G401 (cell line): Measurements from ENCODE around the gene IRAK1. TPM values are rescaled to one million over a fixed set of nuclear protein-coding genes. Genes with fewer than 3 reads are reported as not detected.
A peak's percentile ranks its signal among the peaks of the same experiment; 100 is the strongest.

ENCODE experiments used
- DNase-seq: peaks from one replicate; pipeline ENCODE4 v3.0.0-alpha.2; 2015; ENCODE audit warnings: low spot score
- in situ Hi-C: cut with HindIII; loops from 2 replicates; pipeline ENCODE4 v1.10.0; 2016; ENCODE audit warnings: low sequenced_read_pairs, mixed read lengths
- total RNA-seq: library from RNA; depleted of rRNA; stranded (reverse); fragments of >200 nt; shearing (Covaris generic); gene quantifications from 2 replicates; pipeline ENCODE4 v1.2.3, GENCODE V29; 2014

Gene IRAK1
- total RNA-seq, 1 experiment from 2014 or later: 140 TPM

DNA sequence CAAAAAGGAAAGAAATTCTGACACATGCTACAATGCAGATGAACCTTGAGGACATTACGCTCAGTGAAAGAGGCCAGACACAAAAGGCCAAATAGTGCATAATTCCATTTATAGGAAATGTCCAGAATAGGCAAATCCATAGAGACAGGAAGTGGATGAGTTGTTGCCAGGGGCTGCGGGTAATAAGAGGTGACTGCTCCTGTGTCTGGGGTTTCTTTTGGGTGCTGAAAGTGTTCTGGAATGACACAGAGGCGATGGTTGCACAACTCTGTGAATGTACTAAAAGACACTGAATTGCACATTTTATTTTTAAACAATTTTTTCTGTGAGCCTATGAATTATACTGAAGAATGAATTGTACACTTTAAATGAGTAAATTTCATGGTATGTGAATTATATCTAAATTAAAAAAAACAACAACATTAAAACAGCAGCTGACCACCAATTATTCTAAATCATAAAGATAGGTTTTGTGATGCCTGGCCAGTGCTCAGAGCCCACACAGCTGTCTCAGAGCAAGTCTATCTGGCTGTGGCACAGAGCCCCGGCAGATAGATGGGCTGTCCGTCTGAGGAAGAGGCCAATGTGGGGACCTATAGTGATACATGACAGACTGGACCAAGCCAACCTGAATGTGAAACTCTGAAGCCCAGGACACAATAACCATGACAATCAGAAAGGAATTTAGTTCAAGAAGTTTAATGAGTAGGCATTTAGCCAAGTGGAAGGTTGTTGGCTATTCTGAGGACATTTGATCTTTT, 23.5 kb upstream of the IRAK1 start:
- in situ Hi-C loops: no loop called here
- DNase-seq: no peak

DNA sequence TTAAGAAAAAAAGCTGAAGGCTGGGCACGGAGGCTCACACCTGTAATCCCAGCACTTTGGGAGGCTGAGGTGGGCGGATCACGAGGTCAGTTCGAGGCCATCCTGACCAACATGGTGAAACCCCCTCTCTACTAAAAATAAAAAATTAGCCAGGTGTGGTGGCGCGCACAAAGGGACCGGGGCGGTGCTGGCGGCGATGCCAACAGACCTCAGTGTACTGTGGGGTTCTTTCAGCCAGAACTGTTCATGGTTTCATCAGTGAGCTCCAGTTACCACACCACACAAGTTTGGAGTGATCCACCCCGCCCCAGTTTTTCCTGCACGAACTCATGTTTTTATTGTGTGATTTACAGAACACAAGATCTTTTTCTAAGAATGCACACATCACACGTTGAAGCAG, 21.2 kb upstream of the IRAK1 start:
- DNase-seq: no peak
- in situ Hi-C loops: no loop called here

DNA sequence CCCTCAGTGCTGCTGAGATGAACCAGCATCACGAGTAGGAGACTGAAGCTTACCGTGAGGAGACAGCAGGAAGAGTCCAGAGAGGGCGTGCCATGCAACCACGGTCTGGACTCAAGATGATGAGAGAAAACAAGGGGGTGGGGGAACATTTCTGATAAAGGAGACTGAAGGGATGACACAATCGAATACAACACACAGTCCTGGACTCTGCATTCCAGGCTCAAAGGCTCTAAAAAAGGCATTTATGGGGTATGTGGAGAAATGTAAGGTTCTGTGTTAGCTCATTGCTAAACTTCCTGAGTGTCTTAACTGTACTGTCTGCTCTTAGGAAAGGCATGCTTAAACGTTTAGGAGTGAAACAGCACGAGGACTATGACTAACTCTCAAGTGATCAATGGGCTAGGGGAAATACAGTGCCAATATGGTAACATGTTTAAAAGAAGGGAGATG, 20.6 kb upstream of the IRAK1 start:
- in situ Hi-C loops: no loop called here
- no peak for DNase-seq

GRCh38 chrX:154039577-154039976, 19.9 kb upstream of the IRAK1 start:
- no peak for DNase-seq
- in situ Hi-C loops: no loop called here

DNA sequence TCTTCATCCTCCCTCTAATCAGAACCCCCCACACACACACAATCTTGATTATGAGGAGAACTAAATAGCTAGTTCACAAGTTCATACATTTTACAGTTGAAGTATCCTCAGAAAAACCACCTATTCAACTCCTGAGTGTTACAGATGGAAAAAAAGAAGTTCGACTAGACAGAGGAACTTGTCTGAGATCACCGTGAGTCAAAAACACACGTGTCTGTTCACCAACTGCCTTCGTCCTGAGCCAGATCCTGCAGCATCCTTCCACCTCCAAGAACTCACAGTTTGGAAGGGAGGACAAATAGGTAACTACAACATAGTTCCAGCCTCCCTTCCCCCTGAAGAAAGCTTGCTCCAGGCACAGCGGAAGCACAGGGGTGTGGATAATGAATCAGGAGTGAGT, 19.0 kb upstream of the IRAK1 start:
- no peak for DNase-seq
- in situ Hi-C loops: no loop called here

- DNase-seq: no peak
- in situ Hi-C loops: no loop called here
These were observed 18.1 kb upstream of the IRAK1 start for GRCh38 chrX:154037754-154038153.

GRCh38 chrX:154036513-154036912, 16.8 kb upstream of the IRAK1 start:
- DNase-seq: no peak
- in situ Hi-C loops: no loop called here

- no peak for DNase-seq
- in situ Hi-C loops: no loop called here
These were observed 14.1 kb upstream of the IRAK1 start for GRCh38 chrX:154033848-154034247.

- no peak for DNase-seq
These were observed 13.0 kb upstream of the IRAK1 start for GRCh38 chrX:154032653-154033052.

GRCh38 chrX:154032160-154032559, 12.5 kb upstream of the IRAK1 start:
- in situ Hi-C loops: no loop called here
- no peak for DNase-seq

More at GRCh38 chrX:154032653-154033052, 13.0 kb upstream of the IRAK1 start:
- in situ Hi-C loops: no loop called here

DNA sequence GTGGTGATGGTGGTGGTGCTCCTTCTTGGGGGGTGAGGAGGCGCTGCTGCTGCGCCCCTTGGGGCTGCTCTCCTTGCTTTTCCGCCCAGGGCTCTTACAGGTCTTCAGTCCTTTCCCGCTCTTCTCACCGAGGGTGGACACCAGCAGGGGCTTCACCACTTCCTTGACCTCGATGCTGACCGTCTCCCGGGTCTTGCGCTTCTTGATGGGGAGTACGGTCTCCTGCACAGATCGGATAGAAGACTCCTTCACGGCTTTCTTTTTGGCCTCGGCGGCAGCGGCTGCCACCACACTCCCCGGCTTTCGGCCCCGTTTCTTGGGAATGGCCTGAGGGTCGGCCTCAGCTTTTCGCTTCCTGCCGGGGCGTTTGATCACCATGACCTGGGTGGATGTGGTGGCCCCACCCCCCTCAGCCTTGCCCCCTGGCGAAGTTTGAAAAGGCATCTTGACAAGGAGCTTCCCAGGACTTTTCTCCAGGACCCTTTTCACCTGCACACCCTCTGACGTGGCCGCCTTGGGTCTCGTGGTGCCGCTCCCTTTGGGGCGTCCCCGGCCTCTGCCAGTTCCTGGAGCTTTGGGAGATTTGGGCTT, 11.1 kb upstream of the IRAK1 start:
- in situ Hi-C loops: no loop called here
- DNase-seq: no peak

- in situ Hi-C loops: no loop called here
These were observed 10.6 kb upstream of the IRAK1 start for GRCh38 chrX:154030266-154030665.

GRCh38 chrX:154029439-154029838, 9.7 kb upstream of the IRAK1 start:
- in situ Hi-C loops: no loop called here
- DNase-seq: no peak

More at GRCh38 chrX:154030266-154030665, 10.6 kb upstream of the IRAK1 start:
- no peak for DNase-seq

GRCh38 chrX:154028502-154029184, 8.9 kb upstream of the IRAK1 start:
- no peak for DNase-seq
- in situ Hi-C loops: no loop called here

- in situ Hi-C loops: no loop called here
- DNase-seq: no peak
These were observed 8.3 kb upstream of the IRAK1 start for GRCh38 chrX:154027986-154028385.

- in situ Hi-C loops: no loop called here
- DNase-seq: no peak
These were observed 7.3 kb upstream of the IRAK1 start for GRCh38 chrX:154027022-154027402.

DNA sequence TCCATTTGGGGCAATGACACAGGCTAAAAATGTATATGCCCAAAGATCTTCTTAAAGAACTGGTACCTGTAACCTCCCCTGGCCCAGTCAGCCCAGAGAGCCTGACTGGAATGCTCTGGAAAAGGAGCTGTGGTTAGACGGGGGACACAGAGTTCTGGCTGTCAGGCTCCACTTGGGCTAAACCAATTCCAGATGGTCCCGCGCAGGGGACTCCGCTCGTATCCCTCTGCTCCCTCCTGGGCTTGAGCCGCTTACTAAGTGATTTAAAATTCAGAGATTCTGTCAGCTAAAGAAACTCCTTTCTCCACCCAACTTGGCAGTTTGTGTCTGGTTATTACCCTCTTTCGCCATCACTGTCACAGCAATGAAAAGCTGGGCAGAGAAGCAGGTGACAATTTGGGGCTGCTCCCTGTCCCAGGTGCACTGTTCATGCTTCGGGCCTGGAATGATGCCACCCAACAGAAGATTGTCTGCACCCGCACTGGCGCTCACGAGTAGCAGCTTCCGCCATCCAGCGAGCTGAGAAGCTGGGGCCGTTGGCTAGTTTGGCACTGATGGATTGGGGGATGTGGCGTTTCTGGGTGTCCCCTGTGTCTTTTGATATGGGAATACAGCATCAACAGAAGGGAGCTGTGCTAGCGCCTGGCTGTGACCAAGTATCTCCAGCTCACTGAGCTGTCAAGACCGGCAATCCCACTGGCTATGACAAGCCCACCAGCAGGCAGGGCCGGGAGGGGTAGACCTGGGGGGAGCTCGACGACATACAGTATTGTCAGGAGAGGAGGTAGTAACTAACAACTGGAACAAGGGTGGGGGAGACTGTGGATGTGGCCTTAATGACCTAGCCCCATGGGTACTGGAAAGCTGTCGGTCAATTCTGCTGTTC, 6.7 kb upstream of the IRAK1 start:
- in situ Hi-C loops: no loop called here
- DNase-seq: peak; percentile 69

DNA sequence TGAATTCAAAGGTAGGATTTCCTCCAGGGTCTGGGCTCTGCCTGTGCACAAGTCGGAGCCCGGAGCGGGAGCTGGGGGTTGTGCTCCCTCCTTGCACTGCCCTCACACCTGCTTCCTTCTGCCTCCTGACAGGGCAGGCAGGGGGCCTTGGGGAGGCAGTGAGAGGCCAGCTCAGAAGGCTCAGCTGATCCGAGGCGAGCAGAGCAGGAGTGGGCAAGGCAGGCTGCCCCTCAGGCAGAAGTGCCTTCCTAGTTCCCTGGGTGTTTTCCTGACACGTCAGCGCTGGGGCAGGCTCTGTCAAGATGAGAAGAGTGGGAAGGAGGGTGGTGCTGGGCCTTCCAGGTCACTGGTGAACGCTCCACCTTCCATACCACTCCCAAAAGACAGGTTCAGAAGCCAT, 5.5 kb upstream of the IRAK1 start:
- DNase-seq: no peak
- in situ Hi-C loops: no loop called here

DNA sequence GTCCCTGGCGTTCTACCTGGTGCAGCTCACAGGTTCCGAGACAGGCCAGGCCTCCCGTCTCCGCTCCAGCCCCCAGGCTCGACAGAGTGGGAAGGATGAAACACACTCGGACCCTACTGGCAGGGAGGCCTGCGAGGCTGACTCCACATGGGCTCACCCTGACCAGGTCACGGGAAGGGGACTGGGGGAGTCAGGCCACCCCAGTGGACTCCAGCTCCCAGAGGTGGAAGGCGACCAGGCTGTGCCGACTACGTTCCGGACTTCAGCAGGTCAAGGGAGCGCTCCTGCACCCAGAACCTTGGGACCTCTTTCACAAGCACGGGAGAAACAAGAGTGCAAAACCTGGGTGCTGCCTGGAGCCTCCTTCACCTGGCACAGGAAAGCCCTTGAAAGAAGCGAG, 4.6 kb upstream of the IRAK1 start:
- in situ Hi-C loops: no loop called here

More for the DNA sequence above, 4.6 kb upstream of the IRAK1 start:
- DNase-seq: no peak
